ENCODE results near the gene NEXMIF.
A peak's percentile ranks its signal among the peaks of the same experiment; 100 is the strongest.

NEXMIF gene

GRCh38 chrX:74924449-74925224 is 615 bp downstream of the NEXMIF start:
- Histone ChIP-seq H3K36me3 (ENCODE audit: insufficient read depth) (no peaks in the 10 kb centered on the region), H3K4me1 (ENCODE audit: low read depth, poor library complexity, severe bottlenecking) (peaks cover 10% of the 10 kb centered on the region), H3K4me2 (peak overlapping the region; percentile 93; the same call in 1 of the 2 replicates), H3K27me3 (ENCODE audit: insufficient read depth, low read depth) (no peaks in the 10 kb centered on the region), H3K79me2 (ENCODE audit: insufficient read depth, low read depth) (peaks cover 22% of the 10 kb centered on the region), H3K27ac (peak overlapping the region; percentile 88), H2AFZ (ENCODE audit: low read depth) (peak overlapping the region; percentile 75), H3K4me3 (IDR thresholded peaks at IDR 0.05; ENCODE audit: insufficient read depth, low read depth, low read length) (no peak overlapping the region), H3K9ac (peak overlapping the region; percentile 84), H4K20me1 (ENCODE audit: insufficient read depth) (no peaks in the 10 kb centered on the region)
- no peak for TF ChIP-seq CTCF (conservative IDR thresholded peaks at IDR 0.05; ENCODE audit: low read depth, low read length)

- no peak for TF ChIP-seq CTCF (conservative IDR thresholded peaks at IDR 0.05; ENCODE audit: low read depth, low read length)
- no peaks in the 10 kb centered on the region for H4K20me1 ChIP-seq (ENCODE audit: insufficient read depth)
- H3K4me1 ChIP-seq (ENCODE audit: low read depth, poor library complexity, severe bottlenecking) = peaks cover 10% of the 10 kb centered on the region
- H3K4me2 ChIP-seq = peak overlapping the region; percentile 93
- H3K27me3 ChIP-seq (ENCODE audit: insufficient read depth, low read depth) = no peaks in the 10 kb centered on the region
- peak overlapping the region; percentile 84 for H3K9ac ChIP-seq
- H3K36me3 ChIP-seq (ENCODE audit: insufficient read depth) = no peaks in the 10 kb centered on the region
- H3K4me3 ChIP-seq (IDR thresholded peaks at IDR 0.05; ENCODE audit: insufficient read depth, low read depth, low read length) = no peak overlapping the region
- H2AFZ ChIP-seq (ENCODE audit: low read depth) = peak overlapping the region; percentile 75
- peak overlapping the region; percentile 88 for H3K27ac ChIP-seq
- peaks cover 22% of the 10 kb centered on the region for H3K79me2 ChIP-seq (ENCODE audit: insufficient read depth, low read depth)
Measured at GRCh38 chrX:74923942-74924448, 1.3 kb downstream of the NEXMIF start.

GRCh38 chrX:74922922-74923543 is 2.2 kb downstream of the NEXMIF start:
- peaks cover 10% of the 10 kb centered on the region for H3K4me1 ChIP-seq (ENCODE audit: low read depth, poor library complexity, severe bottlenecking)
- no peaks in the 10 kb centered on the region for H3K27me3 ChIP-seq (ENCODE audit: insufficient read depth, low read depth)
- H3K9ac ChIP-seq = peak overlapping the region; percentile 84
- H4K20me1 ChIP-seq (ENCODE audit: insufficient read depth) = no peaks in the 10 kb centered on the region
- H3K79me2 ChIP-seq (ENCODE audit: insufficient read depth, low read depth) = peaks cover 22% of the 10 kb centered on the region
- H3K36me3 ChIP-seq (ENCODE audit: insufficient read depth) = no peaks in the 10 kb centered on the region
- H3K4me2 ChIP-seq = peak overlapping the region; percentile 93
- no peak for TF ChIP-seq CTCF (conservative IDR thresholded peaks at IDR 0.05; ENCODE audit: low read depth, low read length)
- peak overlapping the region; percentile 88 for H3K27ac ChIP-seq
- H3K4me3 ChIP-seq (IDR thresholded peaks at IDR 0.05; ENCODE audit: insufficient read depth, low read depth, low read length) = no peak overlapping the region
- no peak overlapping the region; the same call in 1 of the 2 replicates for H2AFZ ChIP-seq (ENCODE audit: low read depth)

GRCh38 chrX:74911494-74911893 is 13.8 kb downstream of the NEXMIF start:
- Histone ChIP-seq H3K79me2 (ENCODE audit: insufficient read depth, low read depth) (peaks cover 8% of the 10 kb centered on the region; the same call in 1 of the 2 replicates), H3K27ac (no peak overlapping the region), H3K27me3 (ENCODE audit: insufficient read depth, low read depth) (no peaks in the 10 kb centered on the region), H3K4me3 (IDR thresholded peaks at IDR 0.05; ENCODE audit: insufficient read depth, low read depth, low read length) (no peak overlapping the region), H3K4me2 (no peak overlapping the region), H3K36me3 (ENCODE audit: insufficient read depth) (no peaks in the 10 kb centered on the region), H4K20me1 (ENCODE audit: insufficient read depth) (no peaks in the 10 kb centered on the region), H2AFZ (ENCODE audit: low read depth) (no peak overlapping the region), H3K4me1 (ENCODE audit: low read depth, poor library complexity, severe bottlenecking) (no peaks in the 10 kb centered on the region), H3K9ac (no peak overlapping the region)
- TF ChIP-seq CTCF (conservative IDR thresholded peaks at IDR 0.05; ENCODE audit: low read depth, low read length) = no peak
